Brain microvascular endothelial cell (primary cell): Measurements from ENCODE around the gene ERCC2.

ENCODE experiments used
- DNase-seq: peaks from one replicate; pipeline ENCODE4 v3.0.0-alpha.2; 2020
- H3K27ac ChIP-seq: fragments of 250-450 bp; sonication (Bioruptor Pico); 2 replicates; pipeline ENCODE4 v1.5.1; 2020; ENCODE audit warnings: mild to moderate bottlenecking, moderate library complexity
- H3K27me3 ChIP-seq: fragments of 250-450 bp; sonication (Bioruptor Pico); replicated peaks from 2 replicates; pipeline ENCODE4 v1.5.1; 2020; ENCODE audit warnings: mild to moderate bottlenecking
- H3K36me3 ChIP-seq: fragments of 250-450 bp; sonication (Bioruptor Pico); replicated peaks from 2 replicates; pipeline ENCODE4 v1.5.1; 2020; ENCODE audit warnings: mild to moderate bottlenecking
- H3K4me3 ChIP-seq: 2 replicates; pipeline ENCODE4 v1.5.1; 2011; ENCODE audit warnings: low read depth, mild to moderate bottlenecking, control low read depth, low read length, moderate library complexity
- CTCF ChIP-seq: IDR thresholded peaks from 2 replicates; pipeline ENCODE4 v1.5.1; 2011; ENCODE audit warnings: low read depth, mild to moderate bottlenecking, moderate library complexity, low read length, control low read depth, inconsistent platforms; ENCODE audit errors: missing control alignments
- in situ Hi-C: cut with HindIII; loops from 2 replicates; pipeline ENCODE4 v1.10.0; 2017; ENCODE audit warnings: low sequenced_read_pairs, low pct_ligation_motif_present

Gene ERCC2

GRCh38 chr19:45355910-45356309 is 14.5 kb downstream of the ERCC2 start:
- Histone ChIP-seq H3K27me3 (no peaks in the 10 kb centered on the region), H3K27ac (no peak overlapping the region), H3K36me3 (peaks cover 89% of the 10 kb centered on the region), H3K4me3 (no peak overlapping the region)
- DNase-seq: no peak
- TF ChIP-seq CTCF: no peak
- in situ Hi-C loops: no loop called here

DNA sequence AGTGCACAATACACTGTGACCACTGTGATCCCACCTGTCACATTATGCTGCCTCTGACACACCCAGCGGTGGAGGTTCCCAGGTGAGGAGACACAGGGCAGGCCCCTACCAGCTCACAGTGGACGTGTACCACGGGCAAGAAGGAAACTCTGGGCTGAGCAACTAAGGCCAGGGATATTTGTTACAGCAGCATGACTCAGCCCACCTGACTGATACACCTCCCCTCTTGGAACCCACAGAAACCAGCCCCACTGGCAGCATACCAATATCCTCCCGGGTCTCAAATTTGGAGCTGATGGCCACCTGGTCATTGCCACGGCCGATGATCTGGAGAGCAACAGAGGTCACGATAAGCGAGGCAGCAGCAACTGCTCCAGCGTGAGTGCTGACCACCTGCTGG is 15.0 kb downstream of the ERCC2 start:
- in situ Hi-C loops: no loop called here
- TF ChIP-seq CTCF: no peak

DNA sequence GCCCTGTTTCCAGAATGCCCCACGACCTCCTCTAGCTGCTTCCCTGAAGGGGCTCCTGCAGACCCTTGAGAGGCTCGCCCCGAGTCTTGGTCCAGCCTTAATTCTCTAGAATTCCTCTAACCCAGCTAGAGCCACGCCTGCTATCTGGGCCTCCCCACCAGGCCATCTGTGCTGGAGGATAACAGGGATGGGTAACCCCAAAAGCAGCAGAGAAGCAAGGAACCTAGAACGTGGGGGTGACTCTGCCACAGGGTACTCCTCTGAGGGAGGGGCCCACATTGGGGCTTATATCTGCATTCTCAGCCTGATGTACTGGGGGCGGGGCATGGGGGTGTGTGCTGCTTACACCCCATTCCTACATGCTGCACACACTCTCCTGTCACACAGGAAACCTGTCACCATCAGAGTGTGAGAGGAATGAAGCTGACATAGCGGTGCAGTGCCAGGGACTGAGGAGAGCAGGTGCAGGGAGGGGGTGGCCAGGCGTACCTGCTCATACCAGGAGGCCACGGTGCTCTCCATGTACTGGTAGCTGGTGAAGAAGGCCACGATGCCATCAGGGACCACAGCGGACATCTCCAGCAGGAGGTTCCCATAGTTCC is 16.0 kb downstream of the ERCC2 start:
- Histone ChIP-seq H3K27me3 (no peaks in the 10 kb centered on the region), H3K36me3 (peaks cover 86% of the 10 kb centered on the region), H3K4me3 (no peak overlapping the region), H3K27ac (no peak overlapping the region)
- TF ChIP-seq CTCF: no peak
- no peak for DNase-seq
- in situ Hi-C loops: no loop called here

More for the DNA sequence above, 15.0 kb downstream of the ERCC2 start:
- Histone ChIP-seq H3K36me3 (peaks cover 88% of the 10 kb centered on the region), H3K27me3 (no peaks in the 10 kb centered on the region), H3K27ac (no peak overlapping the region), H3K4me3 (no peak overlapping the region)
- DNase-seq: no peak

GRCh38 chr19:45352914-45353796 is 17.2 kb downstream of the ERCC2 start:
- in situ Hi-C loops: no loop called here
- no peak overlapping the region for H3K27ac ChIP-seq
- no peak overlapping the region for H3K4me3 ChIP-seq
- TF ChIP-seq CTCF: no peak
- H3K36me3 ChIP-seq: peaks cover 74% of the 10 kb centered on the region
- no peaks in the 10 kb centered on the region for H3K27me3 ChIP-seq
- no peak for DNase-seq

DNA sequence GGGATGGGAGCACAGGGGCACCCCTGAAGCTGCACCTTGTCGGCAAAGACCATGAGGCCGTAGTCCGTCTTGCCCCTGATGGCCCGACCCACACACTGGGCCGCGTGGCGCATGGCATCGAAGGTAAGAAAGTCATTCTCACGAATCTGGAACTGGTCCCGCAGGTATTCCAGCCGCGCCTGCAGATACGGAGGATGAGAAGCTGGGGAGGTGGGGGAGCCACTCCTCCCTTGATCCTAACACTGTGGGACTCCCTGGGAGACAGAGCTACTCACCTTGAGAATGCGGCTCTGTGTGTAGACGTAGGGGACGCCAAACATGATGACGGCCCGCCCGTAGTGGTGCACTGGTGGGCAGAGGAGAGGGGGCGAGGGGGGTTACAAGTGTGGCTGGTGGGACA is 17.9 kb downstream of the ERCC2 start:
- DNase-seq: no peak
- no peak for TF ChIP-seq CTCF
- Histone ChIP-seq H3K27ac (no peak overlapping the region), H3K4me3 (no peak overlapping the region), H3K36me3 (peaks cover 67% of the 10 kb centered on the region), H3K27me3 (no peaks in the 10 kb centered on the region)
- in situ Hi-C loops: no loop called here
